Uterus (tissue), 2 donors: Measurements from ENCODE around the gene PHF19.

Source experiments
- CTCF ChIP-seq, 4 experiments: fragments of 200-600 bp in 2 of 4; fragments of 450-650 bp in 2 of 4; sonication (generic) in 2 of 4; IDR thresholded peaks; one replicate each; pipeline ENCODE4 v1.5.1; 2016 to 2019; ENCODE audit warnings: antibody characterized with exemption in 4 of 4, mild to moderate bottlenecking in 2 of 4, moderate library complexity in 1 of 4
- POLR2A ChIP-seq, 2 donors: fragments of 450-650 bp; IDR thresholded peaks; one replicate each; pipeline ENCODE4 v1.6.1; 2016; ENCODE audit warnings: antibody characterized with exemption in 2 of 2, mild to moderate bottlenecking in 1 of 2, moderate library complexity in 1 of 2

GRCh38 chr9:120924698-120925534 lies 47.9 kb upstream of the PHF19 start:
- TF ChIP-seq POLR2A (IDR thresholded peaks at IDR 0.05) (no peak), CTCF (IDR thresholded peaks at IDR 0.05) (no peak)
